ENCODE data around the gene SERPINF2. TPM values are rescaled to one million over a fixed set of nuclear protein-coding genes. Genes with fewer than 3 reads are reported as not detected.
A peak's percentile ranks its signal among the peaks of the same experiment; 100 is the strongest.

The SERPINF2 gene
- polyA plus RNA-seq, 1 donor (not counting 4 experiments of a cell fraction or from before 2014, with no cell fraction given) = 0.96 TPM

GRCh38 chr17:1753767-1754429 is 11.2 kb downstream of the SERPINF2 start:
- no peaks in the 10 kb centered on the region for H3K79me2 ChIP-seq (ENCODE audit: control insufficient read depth, insufficient read depth, low read length)
- FAIRE-seq (peak; percentile 62), DNase-seq (ENCODE audit: low read depth, low spot score) (no peak)
- no peak for TF ChIP-seq CTCF (optimal IDR thresholded peaks at IDR 0.05 in 1 of 3, IDR thresholded peaks at IDR 0.05 in 1 of 3, conservative IDR thresholded peaks at IDR 0.05 in 1 of 3; ENCODE audit: extremely low read depth in 1 of 3, insufficient read depth in 2 of 3, low read length in 3 of 3)
- no peak for TF ChIP-seq EZH2 (IDR thresholded peaks at IDR 0.05; ENCODE audit: low read length)
- dilution Hi-C loops (cut with MboI; ENCODE audit: extremely low pct_ligation_motif_present, low sequenced_read_pairs) = no loop called here
- H4K20me1 ChIP-seq (ENCODE audit: control insufficient read depth, extremely low read depth, insufficient read depth, low read length) = no peaks in the 10 kb centered on the region
- H3K4me3 ChIP-seq (ENCODE audit: control insufficient read depth in 2 of 3, extremely low read depth in 1 of 3, insufficient read depth in 2 of 3, low read depth in 1 of 3, low read length in 3 of 3) = no peak overlapping the region
- H3K4me1 ChIP-seq (ENCODE audit: control insufficient read depth, extremely low read depth, insufficient read depth, low read length) = peaks cover 13% of the 10 kb centered on the region
- H3K36me3 ChIP-seq (ENCODE audit: control insufficient read depth in 2 of 2, extremely low read depth in 1 of 2, insufficient read depth in 2 of 2, low read length in 2 of 2) = no peaks in the 10 kb centered on the region
- no peak overlapping the region for H2AFZ ChIP-seq (ENCODE audit: control insufficient read depth, low read length)
- H3K9me1 ChIP-seq (ENCODE audit: control insufficient read depth, extremely low read depth, insufficient read depth, low read length) = no peaks in the 10 kb centered on the region
- H3K27me3 ChIP-seq (ENCODE audit: control insufficient read depth, extremely low read depth, insufficient read depth, low read length) = no peaks in the 10 kb centered on the region
- no peak overlapping the region for H3K27ac ChIP-seq (ENCODE audit: control insufficient read depth, insufficient read depth, low read length)
- no peak overlapping the region for H3K4me2 ChIP-seq (ENCODE audit: control insufficient read depth, extremely low read depth, insufficient read depth, low read depth, low read length)
- no peaks in the 10 kb centered on the region for H3K9me3 ChIP-seq (ENCODE audit: control insufficient read depth, low read depth, low read length)
- H3K9ac ChIP-seq (ENCODE audit: control insufficient read depth, extremely low read depth, insufficient read depth, low read length) = no peak overlapping the region

GRCh38 chr17:1754430-1755112 is 11.9 kb downstream of the SERPINF2 start:
- H3K27me3 ChIP-seq (ENCODE audit: control insufficient read depth, extremely low read depth, insufficient read depth, low read length) = no peaks in the 10 kb centered on the region
- H3K36me3 ChIP-seq (ENCODE audit: control insufficient read depth in 2 of 2, extremely low read depth in 1 of 2, insufficient read depth in 2 of 2, low read length in 2 of 2) = no peaks in the 10 kb centered on the region
- H3K9me3 ChIP-seq (ENCODE audit: control insufficient read depth, low read depth, low read length) = no peaks in the 10 kb centered on the region
- H3K79me2 ChIP-seq (ENCODE audit: control insufficient read depth, insufficient read depth, low read length) = no peaks in the 10 kb centered on the region
- H3K27ac ChIP-seq (ENCODE audit: control insufficient read depth, insufficient read depth, low read length) = no peak overlapping the region
- H4K20me1 ChIP-seq (ENCODE audit: control insufficient read depth, extremely low read depth, insufficient read depth, low read length) = no peaks in the 10 kb centered on the region
- H3K4me2 ChIP-seq (ENCODE audit: control insufficient read depth, extremely low read depth, insufficient read depth, low read depth, low read length) = no peak overlapping the region
- DNase-seq (ENCODE audit: low read depth, low spot score) (no peak), FAIRE-seq (no peak)
- no peaks in the 10 kb centered on the region for H3K9me1 ChIP-seq (ENCODE audit: control insufficient read depth, extremely low read depth, insufficient read depth, low read length)
- H2AFZ ChIP-seq (ENCODE audit: control insufficient read depth, low read length) = no peak overlapping the region
- no peak overlapping the region for H3K4me3 ChIP-seq (ENCODE audit: control insufficient read depth in 2 of 3, extremely low read depth in 1 of 3, insufficient read depth in 2 of 3, low read depth in 1 of 3, low read length in 3 of 3)
- TF ChIP-seq EZH2 (IDR thresholded peaks at IDR 0.05; ENCODE audit: low read length) (no peak), CTCF (optimal IDR thresholded peaks at IDR 0.05 in 1 of 3, IDR thresholded peaks at IDR 0.05 in 1 of 3, conservative IDR thresholded peaks at IDR 0.05 in 1 of 3; ENCODE audit: extremely low read depth in 1 of 3, insufficient read depth in 2 of 3, low read length in 3 of 3) (no peak)
- dilution Hi-C loops (cut with MboI; ENCODE audit: extremely low pct_ligation_motif_present, low sequenced_read_pairs) = no loop called here
- no peak overlapping the region for H3K9ac ChIP-seq (ENCODE audit: control insufficient read depth, extremely low read depth, insufficient read depth, low read length)
- peaks cover 14% of the 10 kb centered on the region for H3K4me1 ChIP-seq (ENCODE audit: control insufficient read depth, extremely low read depth, insufficient read depth, low read length)
